22Rv1 (cell line): Measurements from ENCODE around the gene CCNF.

Experiments
- CTCF ChIP-seq: fragments of 450-650 bp; IDR thresholded peaks from 2 replicates; pipeline ENCODE4 v1.5.1; 2017; ENCODE audit warnings: mild to moderate bottlenecking
- ZFX ChIP-seq: fragments of 450-650 bp; IDR thresholded peaks from 2 replicates; pipeline ENCODE4 v1.6.1; 2017; ENCODE audit warnings: antibody characterized with exemption, borderline replicate concordance

GRCh38 chr16:2428784-2429033 lies 538 bp upstream of the CCNF start:
- peak; percentile 18; the same call in 1 of the 2 replicates for TF ChIP-seq CTCF
- no peak for TF ChIP-seq ZFX
